NCI-H1436 treated with DMSO at 0.1 percent for 48 hours (cell line): ENCODE measurements around the gene HHLA2.

Experiments used
- DNase-seq: peaks from one replicate; lab custom pipeline; 2025; lab: John Stamatoyannopoulos, UW

Gene HHLA2

DNA sequence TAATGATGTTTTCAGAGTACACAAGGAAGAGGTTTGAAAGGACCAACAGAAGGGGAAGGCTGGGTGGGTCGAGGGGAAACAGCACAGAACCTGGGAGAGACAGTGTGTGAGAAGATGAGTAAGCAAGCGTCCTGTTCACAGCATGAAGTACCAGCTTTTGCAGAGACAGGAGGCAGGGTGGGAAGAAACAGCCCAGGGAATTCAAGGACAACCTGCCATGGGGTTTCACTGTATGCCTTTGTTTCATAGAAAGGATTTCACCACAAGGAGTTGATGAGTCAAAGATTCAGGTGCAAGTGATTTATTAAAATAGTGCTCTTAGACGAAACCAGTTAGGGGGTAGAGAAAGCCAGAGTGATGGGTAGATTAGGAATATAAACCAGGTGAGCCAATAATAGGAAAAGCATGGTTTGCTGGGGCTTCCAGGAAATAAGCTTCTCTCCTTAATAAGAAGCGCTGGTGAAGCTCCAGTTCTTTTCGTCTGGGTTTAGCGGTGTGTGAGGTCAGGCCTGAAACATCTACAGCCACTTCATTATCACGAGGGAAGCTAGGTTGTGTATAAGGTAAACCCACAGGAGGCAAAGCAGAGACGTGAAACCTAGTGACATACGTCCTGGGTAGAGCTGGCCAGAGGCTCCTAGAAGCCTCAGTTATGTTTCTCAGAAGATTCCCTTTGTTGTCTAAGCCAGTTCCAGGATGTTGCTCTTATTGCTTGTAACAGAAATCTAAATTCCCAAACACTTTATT, 3.9 kb downstream of the HHLA2 start:
- DNase-seq: no peak

DNA sequence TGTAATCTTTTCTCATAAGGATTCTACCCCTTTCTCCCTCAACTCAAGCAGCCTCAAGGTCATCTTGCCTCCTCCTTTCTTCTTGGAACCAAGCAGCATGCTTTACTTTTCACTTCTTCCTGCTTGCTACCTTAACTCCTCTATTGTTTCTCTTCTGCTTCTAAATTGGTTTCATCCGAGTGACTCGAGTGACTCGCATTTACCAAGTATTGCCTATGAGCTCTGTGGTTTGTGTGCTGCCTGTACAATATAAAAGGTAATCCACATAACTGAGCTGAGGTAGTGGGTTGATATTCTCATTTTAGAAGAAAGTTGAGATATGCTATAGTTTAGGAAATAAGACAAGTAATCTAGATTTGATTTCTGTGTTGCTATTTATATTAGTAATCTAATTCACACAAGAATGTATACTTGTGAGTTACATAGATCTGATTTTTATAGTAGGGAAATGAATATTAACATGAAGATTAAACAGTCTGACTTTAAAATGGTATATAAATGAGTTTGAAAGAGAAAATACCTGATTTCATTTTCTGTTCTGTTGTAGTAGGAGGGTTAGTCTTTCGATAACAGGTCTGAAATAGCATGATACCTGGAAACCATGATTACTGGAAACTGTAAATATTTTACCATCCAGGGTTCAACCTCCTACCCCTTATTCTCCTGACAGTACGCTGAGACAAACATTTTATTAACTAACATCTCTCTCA, 5.5 kb downstream of the HHLA2 start:
- DNase-seq: no peak

DNA sequence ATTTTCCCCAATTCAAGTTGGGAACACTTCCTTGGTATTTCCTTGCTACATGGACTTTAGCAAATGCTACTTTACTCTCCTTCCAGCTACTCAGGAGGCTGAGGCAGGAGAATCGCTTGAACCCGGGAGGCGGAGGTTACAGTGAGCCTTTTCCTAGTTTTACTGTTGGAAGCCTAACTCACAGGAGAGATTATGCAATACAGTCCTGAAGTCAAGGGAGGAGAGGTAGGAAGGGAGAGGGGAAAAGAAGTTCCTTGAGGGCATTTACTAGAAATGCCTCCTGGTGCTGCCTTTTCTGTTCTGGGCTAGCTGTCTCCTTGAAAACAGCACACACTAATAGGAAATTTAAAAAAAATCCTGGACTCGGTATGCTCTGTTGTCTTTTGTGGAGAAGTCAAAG, 6.2 kb downstream of the HHLA2 start:
- DNase-seq: no peak

DNA sequence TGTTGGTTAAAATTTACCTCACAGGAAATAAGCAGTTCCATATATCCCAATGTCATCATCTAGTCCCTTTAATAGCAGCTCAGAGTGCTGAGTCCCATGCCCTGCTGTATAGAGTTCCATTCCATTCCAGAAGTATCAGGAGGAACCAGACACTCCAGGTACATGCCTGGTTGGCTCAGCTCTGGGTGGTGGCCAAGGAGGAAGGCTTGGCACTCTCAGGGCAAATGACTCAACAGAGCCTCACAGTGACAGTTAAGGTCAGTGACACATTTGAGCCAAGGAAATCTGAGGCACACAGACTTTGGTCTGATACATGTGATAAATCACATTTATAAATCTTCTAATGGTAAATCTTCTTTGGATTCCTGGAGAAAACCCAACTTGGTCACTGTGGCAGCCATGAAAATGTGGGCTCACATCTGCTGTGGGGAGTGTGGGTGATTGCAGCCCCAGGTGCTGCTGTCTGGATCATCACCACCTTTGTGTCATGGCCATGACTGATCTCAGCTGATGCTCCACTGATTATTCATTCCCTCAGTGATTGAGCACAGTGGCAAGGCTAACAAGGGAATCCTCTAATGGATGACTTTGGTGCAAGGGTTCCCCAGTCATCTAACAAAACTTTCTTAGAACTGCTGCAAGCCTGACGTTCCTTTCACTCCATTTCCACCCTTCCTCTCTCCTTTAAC, 9.3 kb downstream of the HHLA2 start:
- DNase-seq: no peak

DNA sequence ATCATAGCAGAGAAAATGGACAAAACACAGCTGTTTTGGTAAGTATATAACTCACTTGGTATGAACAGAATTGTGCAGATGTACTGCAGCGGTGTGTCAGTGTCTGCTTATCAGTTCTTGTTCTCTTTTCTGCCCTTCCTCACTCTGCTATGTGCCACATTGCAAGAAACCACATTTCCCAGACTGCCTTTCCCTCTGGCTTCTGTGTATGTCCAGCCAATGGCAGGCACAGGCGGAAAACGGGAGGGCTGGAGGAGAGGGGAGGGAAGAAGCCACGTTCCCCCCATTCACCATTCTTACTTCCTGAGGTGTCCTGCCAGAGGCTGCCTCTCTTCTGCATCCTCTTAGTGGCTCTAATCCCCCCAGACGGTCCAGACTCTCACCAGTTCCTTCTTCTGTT, 15.4 kb downstream of the HHLA2 start:
- DNase-seq: no peak

DNA sequence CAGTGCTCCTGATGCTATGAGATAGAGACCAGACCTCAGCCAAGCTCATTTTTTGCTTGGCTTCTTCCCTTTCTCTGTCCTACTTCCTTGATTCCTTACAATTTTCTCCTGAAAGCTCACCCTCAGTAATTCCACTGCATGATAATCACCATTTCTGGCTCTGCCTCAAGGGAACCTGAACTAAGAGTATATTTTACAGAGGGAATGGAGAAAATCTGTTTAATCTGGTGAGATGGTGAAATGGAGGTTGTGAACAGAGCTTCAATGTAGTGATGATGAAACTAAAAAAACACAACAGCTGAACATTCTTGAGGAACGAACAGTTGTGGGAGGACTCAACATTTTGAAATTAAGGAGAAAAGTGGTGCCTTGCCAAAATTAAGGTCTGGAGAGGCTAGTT, 16.3 kb downstream of the HHLA2 start:
- no peak for DNase-seq

DNA sequence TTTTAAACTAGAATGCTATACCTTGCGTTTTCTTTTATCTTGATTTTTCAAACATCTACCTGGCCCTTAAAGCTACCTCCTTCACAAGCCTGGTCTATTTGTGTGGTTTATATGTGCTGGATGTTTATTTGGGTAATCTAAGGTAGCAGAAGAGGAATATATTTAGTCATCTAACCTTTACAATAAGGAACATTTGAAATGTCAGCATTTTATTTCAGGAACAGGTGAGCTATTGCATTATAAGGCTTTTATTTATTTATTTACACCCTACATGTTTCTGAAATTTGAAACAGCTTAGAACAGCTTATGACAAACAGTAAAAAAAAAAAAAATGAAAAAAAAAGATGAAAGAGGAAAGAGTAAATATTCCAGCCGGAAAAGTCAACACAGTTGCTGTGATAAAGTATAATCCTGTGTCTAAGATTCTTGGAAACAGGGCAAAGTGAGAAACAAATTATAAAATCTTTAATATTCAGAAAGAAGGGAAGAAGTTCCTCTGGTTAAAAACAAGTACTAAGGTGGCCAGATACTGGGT, 19.5 kb downstream of the HHLA2 start:
- no peak for DNase-seq

DNA sequence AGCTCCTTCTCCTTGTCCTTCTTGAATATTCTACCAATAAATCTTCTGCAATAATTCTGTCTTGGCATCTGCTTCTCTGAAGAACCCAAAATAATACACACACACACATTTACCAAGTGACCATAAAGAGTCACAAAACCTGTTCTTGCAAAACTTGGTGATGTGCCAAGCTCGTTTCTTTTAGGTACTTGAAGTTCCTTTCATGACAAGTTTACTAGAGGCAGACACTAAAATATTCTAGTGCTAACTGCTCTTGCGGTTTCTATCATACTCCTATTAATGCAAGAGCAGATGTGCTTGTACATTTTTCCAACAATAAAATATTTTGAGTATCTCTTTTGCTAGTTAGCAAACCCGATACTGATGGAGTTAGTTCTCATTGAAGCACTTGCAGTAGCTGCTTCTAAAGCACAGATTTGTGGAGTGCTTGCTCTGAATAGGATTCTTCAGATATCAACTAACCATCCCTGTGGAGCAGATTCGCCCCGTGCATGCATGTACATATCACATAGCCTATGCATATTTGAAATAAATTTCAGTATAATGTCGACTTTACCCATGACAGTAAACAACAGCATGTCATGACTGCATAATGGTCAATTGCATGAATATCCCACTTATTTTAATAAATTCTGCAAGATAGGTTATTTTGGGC, 23.2 kb downstream of the HHLA2 start:
- DNase-seq: no peak

DNA sequence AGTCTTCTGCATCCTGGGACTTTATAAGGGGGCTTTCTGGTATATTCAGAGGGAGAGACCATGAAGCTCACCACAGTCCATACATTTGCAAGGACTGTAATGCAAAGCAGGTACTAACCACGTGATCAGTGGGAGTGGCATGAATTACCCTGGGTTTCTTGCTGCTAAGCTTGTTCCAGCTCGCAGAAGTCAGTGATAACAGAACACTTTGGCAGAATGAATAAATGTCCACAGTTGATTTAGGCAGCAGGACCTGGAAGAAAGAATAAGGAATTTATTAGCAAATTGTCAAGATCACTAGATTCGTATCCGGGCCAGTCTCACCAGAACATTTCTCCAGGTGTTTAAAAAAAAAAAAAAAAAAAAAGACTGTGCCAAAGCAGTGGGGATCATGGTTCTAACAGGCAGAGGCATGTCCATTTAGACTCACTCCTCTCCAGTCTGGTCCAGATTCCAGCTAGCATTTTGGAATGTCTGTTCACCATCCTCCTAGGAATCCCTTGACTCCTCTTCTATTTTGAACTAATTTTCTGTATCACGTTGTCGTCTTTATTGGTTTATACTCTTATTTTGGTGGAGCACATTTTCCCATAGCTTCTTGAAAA, 24.5 kb downstream of the HHLA2 start:
- no peak for DNase-seq

DNA sequence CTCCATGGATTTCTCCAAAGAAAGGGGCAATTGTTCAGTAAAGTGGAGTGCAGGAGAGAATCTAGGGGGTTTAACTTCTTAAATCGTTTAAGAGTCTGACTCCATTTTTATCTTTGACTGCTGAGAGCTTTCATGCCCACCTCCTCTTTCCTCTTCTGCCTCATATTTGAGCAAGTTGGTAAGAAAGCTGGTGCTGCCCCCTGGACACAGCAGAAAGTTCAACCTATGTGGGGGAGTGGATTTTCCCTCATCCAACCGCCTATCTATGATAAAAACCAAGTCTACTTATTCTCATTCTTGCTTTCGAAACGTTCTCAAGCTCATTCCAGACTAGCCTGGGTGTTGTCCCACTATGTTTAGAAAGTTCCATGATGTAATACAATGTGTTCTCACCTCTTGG, 26.0 kb downstream of the HHLA2 start:
- no peak for DNase-seq

DNA sequence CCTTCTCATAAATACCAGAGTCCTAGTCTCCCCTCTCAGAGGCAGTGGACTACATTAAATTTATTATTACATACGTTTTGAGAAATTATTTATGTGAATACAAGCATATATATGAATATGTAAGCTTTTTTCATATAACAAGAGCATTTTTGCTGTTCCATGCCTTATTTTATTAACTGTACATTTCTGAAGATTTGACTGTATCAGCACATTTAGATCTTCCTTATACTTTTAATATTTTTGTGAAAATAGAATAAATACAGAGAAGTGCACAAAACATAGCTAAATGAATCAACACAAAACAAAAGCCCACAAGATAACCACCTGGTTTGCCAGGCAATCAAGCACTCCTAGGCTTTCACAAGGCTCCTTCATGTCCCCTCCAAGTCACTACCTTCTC, 27.8 kb downstream of the HHLA2 start:
- no peak for DNase-seq

DNA sequence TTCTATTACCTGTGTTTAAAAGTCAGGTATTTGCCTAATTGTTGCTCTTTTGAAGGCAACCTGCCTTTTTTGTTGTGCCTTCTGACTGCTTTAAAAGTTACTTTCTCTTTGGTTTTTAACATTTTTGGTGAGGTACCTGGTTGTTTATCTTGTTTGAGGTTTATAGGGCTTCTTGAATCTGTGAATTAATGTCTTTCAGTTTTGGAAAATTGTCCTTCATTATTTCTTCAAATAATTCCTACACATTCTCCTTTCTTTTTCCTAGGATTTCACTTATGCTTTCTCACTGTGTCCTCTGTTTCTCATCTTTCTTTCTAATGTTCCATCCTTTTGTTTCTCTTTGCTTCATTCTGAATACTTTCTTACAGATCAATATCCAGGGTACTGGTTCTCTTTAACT, 30.8 kb downstream of the HHLA2 start:
- no peak for DNase-seq

DNA sequence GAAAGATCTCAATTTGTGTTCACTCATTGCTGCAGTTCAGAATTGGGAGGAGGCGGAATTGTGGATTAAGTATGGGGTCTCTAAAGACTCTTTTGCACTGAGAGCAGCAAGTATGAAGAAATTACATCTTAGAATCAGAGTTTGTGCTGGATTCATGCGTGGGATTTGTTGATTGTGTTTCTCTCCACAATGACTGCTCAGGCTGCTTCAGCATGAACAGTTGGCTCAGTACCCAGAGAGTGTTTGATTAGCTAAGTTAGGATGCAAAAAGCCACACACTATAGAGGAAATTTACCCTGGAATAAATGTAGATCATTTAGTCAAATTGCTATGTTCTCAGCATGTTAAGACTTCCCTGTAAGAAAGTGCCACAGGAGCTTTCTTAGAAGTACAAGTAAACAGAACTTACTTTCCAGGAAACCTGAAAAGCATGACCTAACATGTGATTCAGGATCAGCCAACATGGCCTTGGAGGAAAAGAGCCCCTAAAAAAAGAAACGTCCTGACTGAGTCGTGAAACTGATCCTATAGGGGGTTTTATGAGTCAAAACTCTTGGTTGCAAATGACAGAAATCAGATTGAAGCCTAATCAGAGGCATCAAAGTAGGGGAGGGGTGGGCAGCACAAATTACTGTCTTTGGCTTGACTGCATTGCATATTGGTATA, 32.6 kb downstream of the HHLA2 start:
- DNase-seq: no peak

DNA sequence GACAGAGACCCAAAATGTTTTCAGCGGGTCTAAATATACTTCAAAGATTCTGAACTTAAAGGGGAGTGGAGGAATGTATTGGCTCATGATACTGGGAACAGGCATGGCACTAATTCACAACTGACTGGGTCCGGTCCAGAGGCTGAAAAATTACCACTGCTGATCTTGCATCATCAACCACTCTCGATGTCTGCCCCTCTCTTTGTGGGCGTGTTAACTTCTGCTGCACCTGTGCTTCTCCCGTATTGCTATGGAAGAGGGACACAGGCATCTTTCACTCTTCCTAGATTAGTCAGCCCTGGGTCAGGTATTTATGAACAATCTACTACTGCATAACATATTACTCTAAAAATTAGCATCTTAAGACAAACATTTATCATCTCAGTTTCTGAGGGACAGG, 33.2 kb downstream of the HHLA2 start:
- DNase-seq: no peak

DNA sequence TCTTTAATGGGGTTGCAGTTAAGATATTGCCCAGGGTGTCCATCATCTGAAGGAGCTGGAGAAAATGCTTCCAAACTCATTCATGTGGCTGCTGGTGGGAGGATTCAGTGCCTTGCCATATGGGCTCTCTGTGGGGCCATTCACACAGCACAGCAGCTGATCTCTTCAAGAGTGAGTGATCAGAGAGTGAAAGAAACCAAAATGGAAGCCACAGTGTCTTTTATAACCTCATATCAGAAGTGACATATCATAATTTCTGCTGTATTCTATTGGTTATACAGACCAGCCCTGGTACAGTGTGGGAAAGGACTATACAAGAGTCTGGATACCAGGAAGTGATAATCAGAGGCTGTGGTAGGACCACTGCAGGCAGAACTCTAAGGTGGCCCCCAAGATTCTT, 33.6 kb downstream of the HHLA2 start:
- no peak for DNase-seq

DNA sequence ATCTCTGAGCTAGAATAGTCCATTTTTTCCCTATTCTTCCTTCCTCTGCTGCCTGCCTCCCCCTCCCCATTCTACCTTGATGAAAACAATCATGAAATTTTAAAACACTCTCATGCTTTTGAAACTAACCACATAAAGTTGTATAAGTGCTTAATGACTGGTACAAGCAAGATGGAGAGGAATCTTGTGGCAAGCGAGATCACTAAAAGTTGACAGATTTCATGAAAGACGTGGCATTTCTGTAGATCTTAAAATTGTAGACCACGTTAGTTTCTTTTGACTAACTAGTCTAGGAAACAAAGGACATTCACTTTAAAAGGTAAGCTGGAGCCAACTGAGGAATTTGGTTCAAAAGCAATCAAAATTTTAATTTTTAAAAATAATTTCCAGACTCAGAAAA, 35.4 kb downstream of the HHLA2 start:
- DNase-seq: no peak

DNA sequence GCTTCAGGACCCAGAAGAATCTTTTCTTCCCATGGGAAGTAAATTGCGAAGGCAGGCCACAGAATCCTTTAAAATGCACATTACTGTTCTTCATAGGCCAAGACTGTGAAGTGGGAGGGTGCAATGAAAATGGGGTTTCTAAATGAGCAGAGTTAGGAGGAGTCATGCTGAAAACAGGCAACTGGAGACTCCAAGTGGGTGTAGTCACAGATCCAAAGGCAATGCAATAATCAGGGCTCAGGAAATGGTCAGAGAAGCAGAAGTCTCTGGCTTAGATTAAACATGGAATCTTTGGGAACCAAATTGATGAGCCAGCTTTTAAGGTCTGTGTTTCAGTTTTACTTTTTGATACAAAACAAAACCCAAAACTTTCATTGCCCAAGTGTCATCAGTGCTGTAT, 37.6 kb downstream of the HHLA2 start:
- DNase-seq: no peak

DNA sequence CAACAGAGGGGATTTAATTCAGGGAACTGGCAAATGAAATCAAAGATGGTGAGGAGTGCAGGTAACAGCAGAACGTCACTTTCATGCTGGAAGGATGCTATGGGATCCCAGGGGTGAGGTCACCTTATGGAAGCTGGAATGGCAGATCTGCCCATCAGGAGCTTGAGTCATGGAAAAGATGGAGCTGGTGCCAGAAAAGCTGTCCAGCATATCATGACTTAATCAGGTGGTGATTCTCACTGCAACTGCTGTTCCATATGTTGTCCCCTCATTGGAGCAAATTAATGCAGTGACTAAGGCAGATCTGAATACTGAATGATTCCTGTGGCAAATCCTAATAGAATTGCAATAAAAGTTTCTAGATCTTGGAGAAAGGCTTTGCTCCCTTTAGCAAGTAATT, 38.4 kb downstream of the HHLA2 start:
- DNase-seq: no peak

DNA sequence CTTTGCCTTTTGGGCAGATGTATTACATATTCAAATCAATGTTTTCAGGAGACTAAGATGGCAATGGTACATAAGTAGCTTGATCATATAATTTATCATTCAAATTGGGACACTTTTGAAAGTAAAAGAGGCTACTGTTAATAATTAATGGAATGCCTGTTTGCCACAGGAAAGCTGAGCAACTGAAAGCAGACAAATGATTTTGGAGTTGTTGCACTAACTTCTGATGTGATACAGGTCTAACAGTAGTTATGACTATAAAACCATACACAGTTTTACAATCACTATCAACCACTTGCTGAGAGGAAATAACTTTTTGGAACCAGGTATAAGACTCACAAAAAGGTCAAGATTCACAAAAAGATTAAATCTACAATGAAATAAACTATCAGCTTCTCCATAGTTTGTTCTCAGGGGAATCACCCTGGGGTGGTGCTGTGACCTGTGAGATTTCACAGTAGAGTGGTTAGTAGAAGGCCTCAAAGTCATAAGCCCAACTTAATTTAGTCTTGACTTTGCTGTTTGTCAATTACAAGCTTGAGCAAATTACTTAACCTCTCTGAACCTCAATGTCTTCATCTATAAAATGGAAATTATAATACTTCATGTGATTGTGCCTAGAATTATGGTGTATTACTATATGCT, 42.7 kb downstream of the HHLA2 start:
- no peak for DNase-seq

DNA sequence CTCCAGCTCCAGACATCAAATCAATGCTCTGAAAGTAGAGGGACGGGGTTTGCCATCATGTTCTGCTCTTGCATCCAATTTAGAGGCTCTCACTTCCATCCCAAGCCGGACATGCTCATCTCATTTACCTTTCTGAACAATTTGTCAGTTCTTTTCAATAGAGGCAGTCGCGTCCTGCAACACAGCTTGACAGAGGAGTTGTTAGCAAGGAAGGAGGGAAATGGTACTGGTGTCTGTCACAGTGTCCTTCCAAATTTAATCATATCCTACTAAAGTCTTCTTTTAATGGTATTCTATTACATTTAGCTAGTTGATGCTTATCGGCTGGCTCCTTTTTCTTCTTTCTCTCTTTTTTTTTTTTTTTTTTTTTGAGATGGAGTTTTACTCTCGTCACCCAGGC, 45.6 kb downstream of the HHLA2 start:
- no peak for DNase-seq
